ENCODE data around the gene TBX10. TPM values are rescaled to one million over a fixed set of nuclear protein-coding genes. Genes with fewer than 3 reads are reported as not detected.

The TBX10 gene
- total and polyA plus RNA-seq, 7 donors: 15.8 to 109 (median 60.6) TPM; not detected in 4

DNA sequence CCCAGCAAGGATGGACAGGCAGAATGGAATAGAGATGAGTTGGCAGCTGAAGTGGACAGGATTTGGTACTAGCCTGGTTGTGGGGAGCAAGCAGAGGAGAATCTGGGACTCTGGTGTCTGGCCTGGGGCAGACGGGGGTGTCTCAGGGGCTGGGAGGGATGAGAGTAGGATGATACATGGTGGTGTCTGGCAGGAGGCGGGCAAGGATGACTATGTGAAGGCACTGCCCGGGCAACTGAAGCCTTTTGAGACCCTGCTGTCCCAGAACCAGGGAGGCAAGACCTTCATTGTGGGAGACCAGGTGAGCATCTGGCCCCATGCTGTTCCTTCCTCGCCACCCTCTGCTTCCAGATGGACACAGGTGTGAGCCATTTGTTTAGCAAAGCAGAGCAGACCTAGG, 53.7 kb downstream of the TBX10 start:
- no peak for DNase-seq
- no peaks in the 10 kb centered on the region for H3K27me3 ChIP-seq
- TF ChIP-seq EP300 (IDR thresholded peaks at IDR 0.05) (no peak), POLR2AphosphoS5 (IDR thresholded peaks at IDR 0.05) (no peak), POLR2A (IDR thresholded peaks at IDR 0.05) (no peak)
- TF ChIP-seq, protein P1, sequence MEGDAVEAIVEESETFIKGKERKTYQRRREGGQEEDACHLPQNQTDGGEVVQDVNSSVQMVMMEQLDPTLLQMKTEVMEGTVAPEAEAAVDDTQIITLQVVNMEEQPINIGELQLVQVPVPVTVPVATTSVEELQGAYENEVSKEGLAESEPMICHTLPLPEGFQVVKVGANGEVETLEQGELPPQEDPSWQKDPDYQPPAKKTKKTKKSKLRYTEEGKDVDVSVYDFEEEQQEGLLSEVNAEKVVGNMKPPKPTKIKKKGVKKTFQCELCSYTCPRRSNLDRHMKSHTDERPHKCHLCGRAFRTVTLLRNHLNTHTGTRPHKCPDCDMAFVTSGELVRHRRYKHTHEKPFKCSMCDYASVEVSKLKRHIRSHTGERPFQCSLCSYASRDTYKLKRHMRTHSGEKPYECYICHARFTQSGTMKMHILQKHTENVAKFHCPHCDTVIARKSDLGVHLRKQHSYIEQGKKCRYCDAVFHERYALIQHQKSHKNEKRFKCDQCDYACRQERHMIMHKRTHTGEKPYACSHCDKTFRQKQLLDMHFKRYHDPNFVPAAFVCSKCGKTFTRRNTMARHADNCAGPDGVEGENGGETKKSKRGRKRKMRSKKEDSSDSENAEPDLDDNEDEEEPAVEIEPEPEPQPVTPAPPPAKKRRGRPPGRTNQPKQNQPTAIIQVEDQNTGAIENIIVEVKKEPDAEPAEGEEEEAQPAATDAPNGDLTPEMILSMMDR (IDR thresholded peaks at IDR 0.05): no peak
- H3K36me3 ChIP-seq: peaks cover 4 to 40% (median 18%) of the 10 kb centered on the region in 4 donors
- peak overlapping the region in 1 of 4 donors; percentile 98 for H3K27ac ChIP-seq
- peaks cover 0 to 25% (median 16%) of the 10 kb centered on the region in 4 donors for H3K4me1 ChIP-seq
- no peak overlapping the region for H3K4me3 ChIP-seq
- intact Hi-C loops (cut with DNase I): loop anchor here (2.0 kb wide), 1 partner anchor 43 kb away; the partner anchor contains the start of gene NUDT8
- H3K9me3 ChIP-seq: no peaks in the 10 kb centered on the region
- 94 to 96% methylated on average over 4 of the region's 4 CpGs for WGBS, 2 donors

DNA sequence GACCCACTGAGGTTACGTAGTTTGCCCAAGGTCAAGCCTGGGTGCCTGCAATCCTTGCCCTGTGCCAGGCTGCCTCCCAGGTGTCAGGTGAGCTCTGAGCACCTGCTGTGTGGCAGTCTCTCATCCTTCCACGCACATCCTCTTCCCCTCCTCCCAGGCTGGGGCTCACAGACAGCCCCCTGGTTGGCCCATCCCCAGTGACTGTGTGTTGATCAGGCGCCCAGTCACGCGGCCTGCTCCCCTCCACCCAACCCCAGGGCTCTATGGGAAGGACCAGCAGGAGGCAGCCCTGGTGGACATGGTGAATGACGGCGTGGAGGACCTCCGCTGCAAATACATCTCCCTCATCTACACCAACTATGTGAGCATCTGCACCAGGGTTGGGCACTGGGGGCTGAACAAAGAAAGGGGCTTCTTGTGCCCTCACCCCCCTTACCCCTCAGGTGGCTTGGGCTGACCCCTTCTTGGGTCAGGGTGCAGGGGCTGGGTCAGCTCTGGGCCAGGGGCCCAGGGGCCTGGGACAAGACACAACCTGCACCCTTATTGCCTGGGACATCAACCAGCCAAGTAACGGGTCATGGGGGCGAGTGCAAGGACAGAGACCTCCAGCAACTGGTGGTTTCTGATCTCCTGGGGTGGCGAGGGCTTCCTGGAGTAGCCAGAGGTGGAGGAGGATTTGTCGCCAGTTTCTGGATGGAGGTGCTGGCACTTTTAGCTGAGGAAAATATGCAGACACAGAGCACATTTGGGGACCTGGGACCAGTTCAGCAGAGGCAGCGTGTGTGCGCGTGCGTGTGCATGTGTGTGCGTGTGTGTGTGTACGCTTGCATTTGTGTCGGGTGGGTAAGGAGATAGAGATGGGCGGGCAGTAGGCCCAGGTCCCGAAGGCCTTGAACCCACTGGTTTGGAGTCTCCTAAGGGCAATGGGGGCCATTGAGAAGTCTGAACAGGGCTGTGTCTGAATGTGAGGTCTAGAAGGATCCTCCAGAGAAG, 54.4 kb downstream of the TBX10 start:
- Histone ChIP-seq H3K9me3 (no peaks in the 10 kb centered on the region), H3K36me3 (peaks cover 4 to 40% (median 18%) of the 10 kb centered on the region in 4 donors), H3K4me3 (peak overlapping the region; percentile 74 to 96 (median 80)), H3K27ac (peak overlapping the region; percentile 95 to 99 (median 97)), H3K4me1 (peaks cover 0 to 25% (median 16%) of the 10 kb centered on the region in 4 donors), H3K27me3 (no peaks in the 10 kb centered on the region)
- no peak for DNase-seq
- intact Hi-C loops (cut with DNase I): loop anchor here (1.0 to 5.0 kb wide), 3 partner anchors 21 to 78 kb away; partner anchors contain the start of genes CDK2AP2, NDUFV1, NUDT8 and PITPNM1
- TF ChIP-seq, protein P1 (IDR thresholded peaks at IDR 0.05): no peak
- no peak for TF ChIP-seq POLR2A (IDR thresholded peaks at IDR 0.05)
- TF ChIP-seq POLR2AphosphoS5 (IDR thresholded peaks at IDR 0.05): no peak
- TF ChIP-seq EP300 (IDR thresholded peaks at IDR 0.05): no peak
- 87 to 88% methylated on average over 21 of the region's 21 CpGs for WGBS, 2 donors

DNA sequence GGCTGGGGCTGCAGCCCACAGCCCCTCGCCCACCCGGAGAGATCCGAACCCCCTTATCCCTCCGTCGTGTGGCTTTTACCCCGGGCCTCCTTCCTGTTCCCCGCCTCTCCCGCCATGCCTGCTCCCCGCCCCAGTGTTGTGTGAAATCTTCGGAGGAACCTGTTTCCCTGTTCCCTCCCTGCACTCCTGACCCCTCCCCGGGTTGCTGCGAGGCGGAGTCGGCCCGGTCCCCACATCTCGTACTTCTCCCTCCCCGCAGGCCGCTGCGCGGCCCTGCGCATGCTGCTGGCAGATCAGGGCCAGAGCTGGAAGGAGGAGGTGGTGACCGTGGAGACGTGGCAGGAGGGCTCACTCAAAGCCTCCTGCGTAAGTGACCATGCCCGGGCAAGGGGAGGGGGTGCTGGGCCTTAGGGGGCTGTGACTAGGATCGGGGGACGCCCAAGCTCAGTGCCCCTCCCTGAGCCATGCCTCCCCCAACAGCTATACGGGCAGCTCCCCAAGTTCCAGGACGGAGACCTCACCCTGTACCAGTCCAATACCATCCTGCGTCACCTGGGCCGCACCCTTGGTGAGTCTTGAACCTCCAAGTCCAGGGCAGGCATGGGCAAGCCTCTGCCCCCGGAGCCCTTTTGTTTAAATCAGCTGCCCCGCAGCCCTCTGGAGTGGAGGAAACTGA, 55.2 kb downstream of the TBX10 start:
- H3K36me3 ChIP-seq: peaks cover 4 to 40% (median 17%) of the 10 kb centered on the region in 4 donors
- H3K4me3 ChIP-seq: peak overlapping the region; percentile 74 to 96 (median 80)
- DNase-seq: peak; percentile 94
- TF ChIP-seq POLR2A (IDR thresholded peaks at IDR 0.05): peak in 1 of 2 donors; percentile 20
- no peak for TF ChIP-seq EP300 (IDR thresholded peaks at IDR 0.05)
- peak in 2 of 4 donors; percentile 4 to 18 for TF ChIP-seq POLR2AphosphoS5 (IDR thresholded peaks at IDR 0.05)
- intact Hi-C loops (cut with DNase I): loop anchor here (1.0 to 5.0 kb wide), 3 partner anchors 22 to 77 kb away; partner anchors contain the start of genes CDK2AP2, NDUFV1, NUDT8 and PITPNM1
- H3K27me3 ChIP-seq: no peaks in the 10 kb centered on the region
- H3K27ac ChIP-seq: peak overlapping the region; percentile 95 to 99 (median 97)
- no peaks in the 10 kb centered on the region for H3K9me3 ChIP-seq
- peaks cover 0 to 25% (median 16%) of the 10 kb centered on the region in 4 donors for H3K4me1 ChIP-seq
- 11 to 18% methylated on average over 33 of the region's 33 CpGs for WGBS, 2 donors

DNA sequence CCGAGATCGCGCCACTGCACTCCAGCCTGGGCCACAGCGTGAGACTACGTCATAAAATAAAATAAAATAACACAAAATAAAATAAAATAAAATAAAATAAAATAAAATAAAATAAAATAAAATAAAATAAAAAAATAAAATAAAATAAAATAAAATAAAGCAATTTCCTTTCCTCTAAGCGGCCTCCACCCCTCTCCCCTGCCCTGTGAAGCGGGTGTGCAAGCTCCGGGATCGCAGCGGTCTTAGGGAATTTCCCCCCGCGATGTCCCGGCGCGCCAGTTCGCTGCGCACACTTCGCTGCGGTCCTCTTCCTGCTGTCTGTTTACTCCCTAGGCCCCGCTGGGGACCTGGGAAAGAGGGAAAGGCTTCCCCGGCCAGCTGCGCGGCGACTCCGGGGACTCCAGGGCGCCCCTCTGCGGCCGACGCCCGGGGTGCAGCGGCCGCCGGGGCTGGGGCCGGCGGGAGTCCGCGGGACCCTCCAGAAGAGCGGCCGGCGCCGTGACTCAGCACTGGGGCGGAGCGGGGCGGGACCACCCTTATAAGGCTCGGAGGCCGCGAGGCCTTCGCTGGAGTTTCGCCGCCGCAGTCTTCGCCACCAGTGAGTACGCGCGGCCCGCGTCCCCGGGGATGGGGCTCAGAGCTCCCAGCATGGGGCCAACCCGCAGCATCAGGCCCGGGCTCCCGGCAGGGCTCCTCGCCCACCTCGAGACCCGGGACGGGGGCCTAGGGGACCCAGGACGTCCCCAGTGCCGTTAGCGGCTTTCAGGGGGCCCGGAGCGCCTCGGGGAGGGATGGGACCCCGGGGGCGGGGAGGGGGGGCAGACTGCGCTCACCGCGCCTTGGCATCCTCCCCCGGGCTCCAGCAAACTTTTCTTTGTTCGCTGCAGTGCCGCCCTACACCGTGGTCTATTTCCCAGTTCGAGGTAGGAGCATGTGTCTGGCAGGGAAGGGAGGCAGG, 56.0 kb downstream of the TBX10 start, which contains the start of gene GSTP1:
Gene GSTP1 (plus strand): TSS at position 566 of the 958 bp plus-strand sequence. CDS start 32 bp downstream, at position 598.
- 0 to 3% methylated on average over 81 of the region's 81 CpGs for WGBS, 2 donors
- intact Hi-C loops (cut with DNase I): loop anchor here (1.0 to 5.0 kb wide), 3 partner anchors 23 to 76 kb away; partner anchors contain the start of genes CDK2AP2, NDUFV1, NUDT8 and PITPNM1
- peaks cover 0 to 25% (median 16%) of the 10 kb centered on the region in 4 donors for H3K4me1 ChIP-seq

More for the DNA sequence above, 56.0 kb downstream of the TBX10 start, which contains the start of gene GSTP1:
- peak; percentile 97 for DNase-seq
- Histone ChIP-seq H3K9me3 (no peaks in the 10 kb centered on the region), H3K36me3 (peaks cover 4 to 34% (median 16%) of the 10 kb centered on the region in 4 donors), H3K27me3 (no peaks in the 10 kb centered on the region), H3K4me3 (peak within 1 kb of the TSS; percentile 74 to 96 (median 80)), H3K27ac (peak within 1 kb of the TSS; percentile 95 to 99 (median 97))
- TF ChIP-seq POLR2A (IDR thresholded peaks at IDR 0.05): peak; percentile 91 to 92
- TF ChIP-seq POLR2AphosphoS5 (IDR thresholded peaks at IDR 0.05): peak; percentile 95 to 97 (median 96)
- TF ChIP-seq, protein P1 (IDR thresholded peaks at IDR 0.05): peak in 3 of 4 experiments; percentile 39 to 80 (median 51)
- TF ChIP-seq EP300 (IDR thresholded peaks at IDR 0.05): peak in 1 of 4 donors; percentile 23
